GM21423 (cell line): ENCODE results near the gene KIRREL3.

Experiments
- ATAC-seq: cut with Tn5 transposase; IDR thresholded peaks from one replicate; pipeline ENCODE4 v1.9.1; 2021; ENCODE audit warnings: mild to moderate bottlenecking, moderate library complexity; ENCODE audit not compliant: unreplicated experiment

The KIRREL3 gene

GRCh38 chr11:126800009-126800408 lies 200.6 kb downstream of the KIRREL3 start:
- ATAC-seq, result no peak

GRCh38 chr11:126797457-126798169 lies 203.0 kb downstream of the KIRREL3 start:
- ATAC-seq, result no peak

- no peak for ATAC-seq
Measured at GRCh38 chr11:126793596-126793995, 207.0 kb downstream of the KIRREL3 start.

GRCh38 chr11:126791991-126792390 lies 208.6 kb downstream of the KIRREL3 start:
- ATAC-seq, result no peak

GRCh38 chr11:126791446-126791845 lies 209.1 kb downstream of the KIRREL3 start:
- no peak for ATAC-seq

GRCh38 chr11:126790550-126791081 lies 210.0 kb downstream of the KIRREL3 start:
- ATAC-seq, result no peak

GRCh38 chr11:126782810-126783209 lies 217.8 kb downstream of the KIRREL3 start:
- no peak for ATAC-seq

- no peak for ATAC-seq
Measured at GRCh38 chr11:126781942-126782341, 218.6 kb downstream of the KIRREL3 start.

- ATAC-seq, result no peak
Measured at GRCh38 chr11:126776119-126776518, 224.5 kb downstream of the KIRREL3 start.

GRCh38 chr11:126772267-126772666 lies 228.3 kb downstream of the KIRREL3 start:
- no peak for ATAC-seq

GRCh38 chr11:126768702-126769101 lies 231.9 kb downstream of the KIRREL3 start:
- ATAC-seq, result no peak

GRCh38 chr11:126766440-126766839 lies 234.1 kb downstream of the KIRREL3 start:
- no peak for ATAC-seq

GRCh38 chr11:126765196-126765595 lies 235.4 kb downstream of the KIRREL3 start:
- ATAC-seq, result no peak

- no peak for ATAC-seq
Measured at GRCh38 chr11:126764231-126764630, 236.3 kb downstream of the KIRREL3 start.

GRCh38 chr11:126756855-126757254 lies 243.7 kb downstream of the KIRREL3 start:
- no peak for ATAC-seq

- ATAC-seq, result no peak
Measured at GRCh38 chr11:126756421-126756820, 244.1 kb downstream of the KIRREL3 start.

- ATAC-seq, result no peak
Measured at GRCh38 chr11:126755526-126755925, 245.0 kb downstream of the KIRREL3 start.

GRCh38 chr11:126754591-126755426 lies 245.8 kb downstream of the KIRREL3 start:
- ATAC-seq, result no peak

- ATAC-seq, result no peak
Measured at GRCh38 chr11:126753990-126754389, 246.6 kb downstream of the KIRREL3 start.

GRCh38 chr11:126751242-126751641 lies 249.3 kb downstream of the KIRREL3 start:
- ATAC-seq, result no peak

GRCh38 chr11:126748793-126749192 lies 251.8 kb downstream of the KIRREL3 start:
- ATAC-seq, result no peak
